CD1c-positive myeloid dendritic cell (primary cell): ENCODE measurements around the gene TENM4.
"Not testable (repeated sequence)": the region's sequence is repeated elsewhere in the genome, so short reads cannot be mapped to it uniquely, and the experiment has no call there.

Source experiments
- DNase-seq: peaks from one replicate; pipeline ENCODE4 v3.0.0-alpha.2; 2016; ENCODE audit errors: extremely low spot score

TENM4 gene

DNA sequence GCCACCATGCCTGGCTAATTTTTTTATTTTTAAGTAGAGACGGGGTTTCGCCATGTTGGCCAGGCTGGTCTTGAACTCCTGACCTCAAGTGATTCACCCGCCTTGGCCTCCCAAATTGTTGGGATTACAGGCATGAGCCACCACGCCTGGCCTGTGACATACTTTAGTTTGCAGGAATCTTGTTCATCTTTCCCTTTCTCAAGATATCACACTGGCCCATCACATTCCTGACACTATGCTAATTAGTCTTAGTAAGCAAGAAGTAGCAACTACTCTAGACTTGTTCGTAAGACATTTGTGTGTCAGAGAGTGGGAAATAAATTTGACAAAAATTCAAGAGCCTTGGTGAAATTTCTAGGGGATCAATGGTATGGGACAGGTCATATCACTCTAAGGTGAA lies 831.5 kb downstream of the TENM4 start:
- DNase-seq, result not testable (repeated sequence)

DNA sequence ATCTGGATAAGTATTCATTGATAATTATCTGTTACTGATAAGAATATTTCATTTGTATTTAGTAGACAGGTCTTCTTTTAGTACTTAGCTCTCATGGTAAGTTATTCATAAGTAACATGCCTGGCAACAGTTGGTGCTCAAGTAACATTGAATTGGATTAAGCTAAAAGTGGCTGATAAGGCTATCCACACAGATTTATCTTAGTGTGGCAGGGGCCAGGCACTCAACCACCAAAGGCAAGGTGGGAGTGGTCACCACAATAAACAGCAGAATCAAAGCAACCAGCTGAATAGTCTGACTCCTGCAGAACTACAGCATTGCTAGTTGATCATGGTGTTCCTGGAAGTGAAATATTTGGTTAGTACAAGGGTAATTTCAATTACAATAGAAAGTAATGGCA lies 833.1 kb downstream of the TENM4 start:
- DNase-seq, result no peak

DNA sequence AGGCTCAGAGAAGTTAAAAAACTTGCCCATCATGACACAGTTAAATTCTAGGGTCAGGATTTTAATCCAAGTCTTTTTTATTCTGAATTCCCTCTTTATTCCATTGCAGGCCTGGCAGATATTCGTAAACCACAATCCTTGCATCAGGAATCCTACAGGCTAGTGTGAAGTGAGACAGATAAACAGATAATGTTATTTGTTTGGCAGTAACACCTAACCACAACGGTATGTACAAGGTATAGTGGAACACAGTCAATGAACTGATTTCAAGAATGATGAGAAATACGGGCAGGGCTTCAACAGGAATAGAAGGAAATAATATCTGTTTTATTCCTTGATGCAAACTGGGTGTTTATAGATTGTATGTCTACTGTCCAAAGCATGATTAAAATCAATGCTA lies 834.2 kb downstream of the TENM4 start:
- DNase-seq, result no peak

DNA sequence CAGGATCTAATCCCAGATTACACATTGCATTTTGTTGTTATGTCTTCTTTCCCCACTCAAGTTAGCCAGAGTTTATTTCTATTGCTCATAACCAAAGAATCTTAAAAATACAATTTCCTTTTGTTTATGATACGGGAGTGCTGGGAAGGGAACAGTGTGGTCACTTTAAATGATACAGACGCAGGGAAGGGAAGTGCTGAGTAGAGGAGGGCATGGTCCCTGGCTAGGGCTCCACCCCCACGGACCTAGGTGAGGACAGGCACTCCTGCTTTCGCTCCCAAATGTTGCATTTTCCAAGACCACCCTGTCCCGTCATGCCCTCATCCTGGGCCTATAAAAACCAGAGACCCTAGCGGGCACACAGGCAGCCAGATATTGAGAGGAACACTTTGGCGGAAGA lies 835.5 kb downstream of the TENM4 start:
- DNase-seq, result no peak

DNA sequence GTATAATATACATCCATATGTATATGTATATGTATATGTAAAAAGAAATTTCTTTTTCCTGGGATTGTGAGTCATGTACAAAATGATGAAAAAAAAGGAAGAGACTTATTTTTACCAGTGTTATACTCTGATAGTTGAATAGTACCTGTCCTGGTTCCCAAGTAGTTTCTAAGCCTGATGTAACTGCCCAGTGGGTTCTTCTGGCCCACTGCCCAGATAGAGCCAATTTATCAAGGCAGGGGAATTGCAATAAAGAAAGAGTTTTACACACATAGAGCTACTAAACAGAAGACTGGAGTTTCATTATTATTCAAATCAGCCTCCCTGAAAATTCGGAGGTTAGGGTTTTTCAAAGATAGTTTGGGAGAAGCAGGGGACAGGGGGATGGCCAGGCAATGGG lies 837.0 kb downstream of the TENM4 start:
- no peak for DNase-seq
